NCI-H1417 (cell line): ENCODE measurements around the gene FBLN2.

Experiments
- DNase-seq, 3 experiments: peaks; one replicate each; lab custom pipeline; 2025; lab: John Stamatoyannopoulos, UW

Gene FBLN2

GRCh38 chr3:13566769-13567310 lies 17.9 kb downstream of the FBLN2 start:
- no peak for DNase-seq

GRCh38 chr3:13567684-13568514 lies 19.0 kb downstream of the FBLN2 start:
- DNase-seq = no peak

- DNase-seq = no peak
Observed at GRCh38 chr3:13568515-13569028, 19.6 kb downstream of the FBLN2 start.

GRCh38 chr3:13569201-13569600 lies 20.3 kb downstream of the FBLN2 start:
- DNase-seq = no peak

GRCh38 chr3:13569641-13570390 lies 20.9 kb downstream of the FBLN2 start:
- no peak for DNase-seq

DNA sequence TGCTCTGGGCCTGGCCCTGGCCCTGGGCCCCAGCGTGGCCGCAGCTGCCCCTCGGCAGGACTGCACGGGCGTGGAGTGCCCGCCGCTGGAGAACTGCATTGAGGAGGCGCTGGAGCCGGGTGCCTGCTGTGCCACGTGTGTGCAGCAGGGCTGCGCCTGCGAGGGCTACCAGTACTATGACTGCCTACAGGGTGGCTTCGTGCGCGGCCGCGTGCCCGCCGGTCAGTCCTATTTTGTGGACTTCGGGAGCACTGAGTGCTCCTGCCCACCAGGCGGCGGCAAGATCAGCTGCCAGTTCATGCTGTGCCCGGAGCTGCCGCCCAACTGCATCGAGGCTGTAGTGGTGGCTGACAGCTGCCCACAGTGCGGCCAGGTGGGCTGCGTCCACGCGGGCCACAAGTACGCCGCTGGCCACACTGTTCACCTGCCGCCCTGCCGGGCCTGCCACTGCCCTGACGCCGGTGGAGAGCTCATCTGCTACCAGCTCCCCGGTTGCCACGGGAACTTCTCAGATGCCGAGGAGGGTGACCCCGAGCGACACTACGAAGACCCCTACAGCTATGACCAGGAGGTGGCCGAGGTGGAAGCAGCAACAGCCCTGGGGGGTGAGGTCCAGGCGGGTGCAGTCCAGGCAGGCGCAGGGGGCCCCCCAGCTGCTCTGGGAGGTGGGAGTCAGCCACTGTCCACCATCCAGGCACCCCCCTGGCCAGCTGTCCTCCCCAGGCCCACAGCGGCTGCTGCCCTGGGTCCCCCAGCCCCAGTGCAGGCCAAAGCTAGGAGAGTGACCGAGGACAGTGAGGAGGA lies 21.7 kb downstream of the FBLN2 start:
- DNase-seq = no peak

GRCh38 chr3:13571264-13571663 lies 22.3 kb downstream of the FBLN2 start:
- no peak for DNase-seq

DNA sequence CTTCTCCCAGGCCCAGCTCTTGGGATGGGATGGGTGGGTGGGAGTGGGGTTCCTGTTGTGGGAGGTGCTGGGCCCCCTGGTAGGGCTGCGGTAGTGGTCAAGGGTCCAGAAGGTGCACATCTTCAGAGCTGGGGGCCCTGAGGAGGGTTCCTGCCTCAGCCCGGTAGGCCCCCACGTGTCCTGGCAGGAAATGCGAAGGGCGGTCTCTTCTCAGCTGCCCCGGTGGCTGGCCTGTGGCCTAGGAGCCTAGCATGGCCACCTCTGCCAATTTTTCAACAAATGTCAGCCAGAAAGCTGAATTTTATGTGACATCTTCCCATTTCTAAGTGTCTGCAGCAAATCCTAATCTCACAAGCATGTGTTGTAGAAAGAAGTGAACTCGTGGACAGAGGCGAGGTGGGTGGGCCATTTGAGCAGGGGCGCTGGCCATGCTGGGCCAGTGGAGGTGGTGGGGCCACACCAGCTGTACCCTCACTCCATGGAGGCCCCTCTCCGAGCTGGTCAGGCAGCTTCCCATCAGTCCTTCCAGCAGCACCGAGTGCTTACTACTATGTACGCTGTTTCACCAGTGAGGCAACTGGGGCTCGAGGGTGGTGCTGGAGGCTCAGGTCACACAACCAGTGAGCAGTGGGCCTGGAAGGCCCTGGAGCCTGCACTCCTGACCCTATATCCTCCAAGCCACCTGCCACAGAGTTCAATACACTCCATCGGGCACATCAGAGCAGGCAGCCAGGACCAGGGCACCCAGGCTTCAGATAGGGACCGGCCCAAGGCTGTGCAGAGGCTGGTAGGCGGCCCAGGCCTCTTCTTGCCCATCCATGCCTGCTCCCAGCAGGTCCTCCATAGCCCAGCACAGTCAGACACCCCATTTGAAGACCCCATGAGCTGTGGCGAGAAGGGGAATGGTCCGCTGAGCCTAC lies 23.2 kb downstream of the FBLN2 start:
- no peak for DNase-seq

- DNase-seq = no peak
Observed at GRCh38 chr3:13572926-13573623, 24.1 kb downstream of the FBLN2 start.

DNA sequence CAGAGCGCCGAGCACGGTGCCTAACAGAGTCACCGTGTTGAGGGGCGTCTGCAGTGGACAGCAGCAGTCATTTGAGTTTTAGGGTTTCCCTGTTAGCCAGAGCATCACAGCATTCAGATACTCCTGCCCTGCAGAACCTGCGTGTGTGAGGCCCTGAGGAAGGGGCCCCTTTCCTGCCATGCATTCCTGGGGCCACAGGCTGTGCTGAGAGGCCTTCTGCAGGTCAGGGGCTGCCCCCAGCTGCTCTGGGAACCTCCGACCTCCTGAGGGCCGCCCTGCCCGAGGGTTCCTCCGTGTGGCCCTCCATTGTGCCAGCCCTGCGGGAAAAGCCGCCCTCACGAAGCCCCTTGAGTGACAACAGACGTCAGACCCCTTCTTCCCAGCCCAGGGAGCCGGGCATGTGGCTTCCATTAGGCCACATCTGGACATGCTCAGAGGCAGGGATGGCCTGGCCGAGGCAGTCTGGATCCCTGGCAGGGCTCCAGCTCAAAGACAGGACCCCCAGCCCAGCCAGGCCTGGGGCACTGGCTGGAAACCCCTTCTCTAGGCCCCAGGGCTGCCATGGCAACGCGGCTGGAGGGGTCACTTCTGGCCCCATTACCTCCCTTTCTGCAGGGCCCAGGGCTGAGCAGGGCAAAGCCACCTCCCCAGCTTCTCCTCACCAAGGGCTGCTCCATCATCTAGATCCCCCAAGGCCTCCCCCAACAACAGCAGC lies 25.3 kb downstream of the FBLN2 start:
- DNase-seq = no peak

DNA sequence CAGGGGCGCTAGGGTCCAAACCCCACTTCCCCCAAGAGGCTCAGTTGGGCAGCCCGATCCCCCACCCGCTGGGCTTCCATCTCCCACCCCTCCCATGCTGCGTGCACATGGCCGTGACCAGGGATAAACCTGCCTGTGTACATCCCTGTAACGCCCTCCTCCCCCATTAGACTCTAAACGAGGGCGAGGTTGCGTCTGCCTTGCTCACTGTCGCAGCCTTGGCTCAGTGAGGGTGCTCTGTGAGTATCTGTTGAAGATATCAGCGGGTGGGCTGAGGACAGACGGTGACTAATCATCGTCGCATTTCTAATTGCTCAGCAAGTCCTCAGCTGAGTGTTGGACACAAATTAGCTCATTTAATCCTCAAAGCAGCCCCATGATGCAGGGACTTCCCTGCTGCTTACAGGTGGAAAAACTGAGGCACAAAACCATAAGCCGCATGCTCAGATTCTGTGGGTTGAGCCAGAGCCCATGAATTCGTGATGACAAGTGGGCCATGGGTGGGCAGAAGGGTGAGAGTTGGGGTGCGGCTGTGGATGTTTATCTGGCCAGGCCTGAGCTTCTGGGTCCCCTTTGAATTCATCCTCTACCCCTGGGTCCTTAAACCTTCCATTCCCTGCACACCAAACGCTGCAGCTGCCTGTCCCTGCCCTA lies 26.0 kb downstream of the FBLN2 start:
- DNase-seq = peak in 2 of 3 experiments; percentile 42 to 72

GRCh38 chr3:13575459-13576061 lies 26.6 kb downstream of the FBLN2 start:
- no peak for DNase-seq

DNA sequence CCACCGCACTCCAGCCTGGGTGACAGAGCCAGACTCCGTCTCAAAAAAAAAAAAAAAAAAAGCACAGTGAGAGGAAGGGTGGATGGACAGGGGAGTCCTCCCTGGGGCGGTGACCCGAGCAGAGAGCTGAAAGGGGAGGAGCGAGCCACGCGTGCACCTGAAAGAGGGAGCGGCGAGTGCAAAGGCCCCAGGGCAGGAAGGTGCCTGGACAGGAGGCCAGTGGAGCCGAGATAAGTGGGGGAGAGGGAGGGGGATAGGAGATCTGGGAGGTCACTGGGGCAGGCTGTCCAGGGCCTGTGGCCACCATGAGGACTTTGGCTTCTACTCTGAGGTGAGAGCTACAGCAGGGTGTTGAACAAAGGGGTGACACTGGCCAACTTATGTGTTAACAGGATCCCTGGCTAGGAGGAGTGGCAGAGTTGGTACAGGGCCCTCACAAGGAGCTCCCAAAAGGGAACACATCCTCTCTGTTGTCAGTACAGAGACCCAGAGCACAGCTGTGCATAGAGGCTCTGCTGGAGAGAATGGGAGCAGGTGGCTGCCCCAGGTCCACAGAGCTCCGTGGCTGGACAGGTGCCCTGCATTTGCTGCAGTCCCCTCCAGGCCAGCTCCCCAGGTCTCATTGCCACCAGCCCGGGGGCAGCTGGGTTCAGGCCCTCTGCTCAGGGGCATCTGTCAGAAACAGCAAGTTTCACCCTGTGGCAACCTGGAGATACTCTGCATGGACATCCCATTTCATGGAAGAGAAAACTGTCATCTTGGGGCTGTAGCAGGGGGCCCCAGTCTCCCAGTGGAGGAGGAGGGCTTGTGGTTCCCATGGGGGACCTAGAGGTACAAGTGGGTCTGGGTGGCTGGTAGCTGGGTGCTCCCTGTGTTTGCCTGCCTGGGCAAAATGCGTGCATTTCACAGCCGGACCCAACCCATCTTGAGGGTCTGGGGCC lies 28.5 kb downstream of the FBLN2 start:
- DNase-seq = no peak

DNA sequence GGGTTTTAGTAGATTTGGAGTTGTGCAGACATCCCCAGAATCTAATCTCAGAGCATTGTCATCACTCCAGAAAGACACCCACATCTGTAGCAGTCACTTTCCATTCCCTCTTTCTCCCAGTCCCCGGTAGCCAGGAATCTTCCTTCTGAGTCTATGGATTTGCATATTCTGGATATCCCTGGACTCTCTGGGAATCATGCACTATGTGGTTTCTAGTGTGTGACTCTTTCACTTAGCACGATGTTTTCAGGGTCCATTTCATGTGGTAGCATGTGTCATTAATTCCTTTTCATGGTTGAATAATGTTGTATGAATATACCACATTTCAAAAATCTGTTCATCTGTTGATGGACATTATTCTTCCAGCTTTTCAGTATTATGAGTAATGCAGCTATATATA lies 29.3 kb downstream of the FBLN2 start:
- DNase-seq = no peak

DNA sequence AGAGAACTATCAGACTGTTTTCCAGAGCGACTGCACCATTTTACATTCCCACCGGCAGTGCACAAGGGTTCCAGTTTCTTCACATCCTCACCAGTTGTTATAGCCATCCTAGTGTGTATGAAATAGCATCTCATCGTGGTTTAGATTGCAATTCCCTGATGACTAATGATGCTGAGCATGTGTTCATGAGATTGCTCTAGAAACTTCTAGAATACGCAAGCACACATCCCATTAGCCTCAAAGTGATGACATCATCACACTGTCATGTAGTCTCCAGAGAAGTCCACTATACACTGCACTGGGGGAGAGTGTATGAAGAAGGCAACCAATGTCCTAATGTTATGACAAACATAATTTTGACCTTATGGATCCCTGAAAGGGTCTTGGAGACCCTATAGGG lies 30.1 kb downstream of the FBLN2 start:
- DNase-seq = no peak

- peak in 1 of 3 experiments; percentile 3 for DNase-seq
Observed at GRCh38 chr3:13580256-13581023, 31.5 kb downstream of the FBLN2 start.
